H1 (cell line): Measurements from ENCODE around the gene KPNA1. TPM values are rescaled to one million over a fixed set of nuclear protein-coding genes. Genes with fewer than 3 reads are reported as not detected.

ENCODE experiments used
- CTCF ChIA-PET: fragments of 300-600 bp; sonication (Branson Sonifier 250); formaldehyde crosslinking; loops from one replicate; lab custom pipeline; 2021; ENCODE audit not compliant: partially characterized antibody; lab: Charles Lee
- POLR2A ChIA-PET: fragments of 300-600 bp; sonication (Branson Sonifier 250); formaldehyde crosslinking; loops from one replicate; lab custom pipeline; 2021; ENCODE audit warnings: inconsistent platforms; ENCODE audit not compliant: partially characterized antibody; lab: Charles Lee
- DNase-seq, 2 experiments: peaks; one replicate each; pipeline versions ENCODE4 v3.0.0 to v3.0.0-alpha.2; 2010 to 2022; ENCODE audit warnings: low spot score in 2 of 2, low read depth in 1 of 2, mixed read lengths in 1 of 2
- FAIRE-seq: peaks from 2 replicates; lab custom pipeline; 2011; peaks lifted over from hg19 to GRCh38; lab: Jason Lieb, UNC
- H2AFZ ChIP-seq: 2 replicates; pipeline ENCODE4 v1.8.1; 2012; ENCODE audit warnings: low read length, inconsistent platforms
- H2AK5ac ChIP-seq: 2 replicates; pipeline ENCODE4 v1.6.1; 2013; ENCODE audit warnings: low read depth, low read length
- H2BK120ac ChIP-seq: replicated peaks from 2 replicates; pipeline ENCODE3; 2013; ENCODE audit warnings: low read depth, low read length, inconsistent platforms
- H2BK12ac ChIP-seq: 2 replicates; pipeline ENCODE4 v1.6.1; 2013; ENCODE audit warnings: low read depth, low read length
- H2BK15ac ChIP-seq: 2 replicates; pipeline ENCODE4 v1.6.1; 2013; ENCODE audit warnings: low read length
- H2BK20ac ChIP-seq: 2 replicates; pipeline ENCODE4 v1.6.1; 2013; ENCODE audit warnings: low read length
- H2BK5ac ChIP-seq: 2 replicates; pipeline ENCODE4 v1.6.1; 2013; ENCODE audit warnings: low read depth, low read length
- H3K14ac ChIP-seq: 2 replicates; pipeline ENCODE4 v1.6.1; 2013; ENCODE audit warnings: inconsistent platforms; ENCODE audit not compliant: insufficient read length
- H3K18ac ChIP-seq: 2 replicates; pipeline ENCODE4 v1.6.1; 2013; ENCODE audit warnings: low read length; ENCODE audit errors: extremely low read depth
- H3K23ac ChIP-seq: 2 replicates; pipeline ENCODE4 v1.6.1; 2013; ENCODE audit warnings: inconsistent platforms; ENCODE audit not compliant: insufficient read length
- H3K23me2 ChIP-seq: 2 replicates; pipeline ENCODE4 v1.6.1; 2013; ENCODE audit warnings: low read depth, low read length
- H3K27ac ChIP-seq: 2 replicates; pipeline ENCODE4 v1.6.1; 2011; ENCODE audit warnings: low read depth, low read length, inconsistent platforms
- H3K27me3 ChIP-seq, 4 experiments: replicated peaks in 1 of 4; 1 replicate in 1 of 4; 2 replicates in 3 of 4; pipeline versions ENCODE4 v1.6.1 to v1.8.1; 2011 to 2013; ENCODE audit warnings: low read length in 3 of 4, mild to moderate bottlenecking in 3 of 4, inconsistent platforms in 2 of 4, mixed read lengths in 2 of 4, moderate library complexity in 1 of 4; ENCODE audit not compliant: control insufficient read depth in 3 of 4, insufficient read depth in 3 of 4; ENCODE audit errors: extremely low read depth in 1 of 4
- H3K36me3 ChIP-seq, 4 experiments: 2 replicates each; pipeline versions ENCODE4 v1.6.1 to v1.8.1; 2011 to 2013; ENCODE audit warnings: mild to moderate bottlenecking in 4 of 4, low read length in 3 of 4, moderate library complexity in 2 of 4, control low read depth in 1 of 4, inconsistent platforms in 1 of 4; ENCODE audit not compliant: insufficient read depth in 4 of 4, control insufficient read depth in 2 of 4
- H3K4ac ChIP-seq: replicated peaks from 2 replicates; pipeline ENCODE3; 2013; ENCODE audit warnings: low read length, low read depth, mixed read lengths, inconsistent platforms; ENCODE audit not compliant: insufficient read length
- H3K4me1 ChIP-seq, 4 experiments: replicated peaks in 1 of 4; 1 replicate in 1 of 4; 2 replicates in 3 of 4; pipeline versions ENCODE4 v1.6.1 to v1.8.1; 2011 to 2013; ENCODE audit warnings: low read length in 3 of 4, inconsistent platforms in 2 of 4, mixed read lengths in 1 of 4; ENCODE audit not compliant: insufficient read depth in 4 of 4, control insufficient read depth in 3 of 4
- H3K4me2 ChIP-seq, 2 experiments: 2 replicates each; pipeline versions ENCODE4 v1.6.1 to v1.8.1; 2011 to 2013; ENCODE audit warnings: low read depth in 2 of 2, low read length in 2 of 2, control low read depth in 1 of 2, inconsistent platforms in 1 of 2, mild to moderate bottlenecking in 1 of 2; ENCODE audit not compliant: insufficient read depth in 1 of 2
- H3K4me3 ChIP-seq, 4 experiments: fragments of 200-600, 300-600 bp in 1 of 4; sonication (generic), shearing (Covaris generic), sonication (Bioruptor Twin) in 1 of 4; 2 replicates each; pipeline versions ENCODE4 v1.5.1 to v1.8.1; 2011 to 2016; ENCODE audit warnings: low read length in 4 of 4, low read depth in 3 of 4, control low read depth in 2 of 4, inconsistent platforms in 2 of 4, mild to moderate bottlenecking in 2 of 4, mixed read lengths in 1 of 4, moderate library complexity in 1 of 4; ENCODE audit not compliant: insufficient read depth in 2 of 4; ENCODE audit errors: extremely low read depth in 1 of 4
- H3K56ac ChIP-seq: replicated peaks from 2 replicates; pipeline ENCODE3; 2013; ENCODE audit warnings: low read depth, mild to moderate bottlenecking, mixed read lengths, low read length, inconsistent platforms; ENCODE audit not compliant: insufficient read length
- H3K79me1 ChIP-seq: 2 replicates; pipeline ENCODE4 v1.6.1; 2013; ENCODE audit warnings: low read depth, low read length, control low read depth
- H3K79me2 ChIP-seq, 2 experiments: 2 replicates each; pipeline versions ENCODE4 v1.6.1 to v1.8.1; 2012 to 2013; ENCODE audit warnings: low read length in 2 of 2, mild to moderate bottlenecking in 2 of 2, inconsistent platforms in 1 of 2; ENCODE audit not compliant: insufficient read depth in 2 of 2, control insufficient read depth in 1 of 2
- H3K9ac ChIP-seq, 4 experiments: replicated peaks in 1 of 4; 1 replicate in 1 of 4; 2 replicates in 3 of 4; pipeline versions ENCODE4 v1.6.1 to v1.8.1; 2011 to 2013; ENCODE audit warnings: low read depth in 3 of 4, low read length in 3 of 4, control low read depth in 2 of 4, mild to moderate bottlenecking in 2 of 4, moderate library complexity in 2 of 4, inconsistent platforms in 1 of 4; ENCODE audit errors: extremely low read depth in 1 of 4
- H3K9me3 ChIP-seq, 2 experiments: 2 replicates each; pipeline versions ENCODE4 v1.6.1 to v1.8.1; 2012 to 2013; ENCODE audit warnings: mild to moderate bottlenecking in 2 of 2, moderate library complexity in 2 of 2, control low read depth in 1 of 2, inconsistent platforms in 1 of 2, low read depth in 1 of 2, low read length in 1 of 2, mixed read lengths in 1 of 2; ENCODE audit not compliant: insufficient read depth in 2 of 2
- H4K20me1 ChIP-seq, 2 experiments: replicated peaks in 1 of 2; 2 replicates each; pipeline versions ENCODE3 to v1.8.1; 2011 to 2013; ENCODE audit warnings: inconsistent platforms in 2 of 2, low read length in 2 of 2, mild to moderate bottlenecking in 1 of 2; ENCODE audit not compliant: insufficient read depth in 2 of 2, control insufficient read depth in 1 of 2
- H4K5ac ChIP-seq: 2 replicates; pipeline ENCODE4 v1.6.1; 2013; ENCODE audit warnings: low read length, low read depth, mixed read lengths, inconsistent platforms; ENCODE audit not compliant: insufficient read length
- H4K8ac ChIP-seq: 2 replicates; pipeline ENCODE4 v1.8.0; 2013; ENCODE audit warnings: mild to moderate bottlenecking, moderate library complexity, low read length, inconsistent platforms; ENCODE audit not compliant: insufficient read depth; ENCODE audit errors: extremely low read depth
- H4K91ac ChIP-seq: replicated peaks from 2 replicates; pipeline ENCODE3; 2013; ENCODE audit warnings: low read length, mixed read lengths, inconsistent platforms; ENCODE audit not compliant: insufficient read length
- CBX8 ChIP-seq: fragments of 300-800, 300-1000 bp; sonication (generic); IDR thresholded peaks from 2 replicates; pipeline ENCODE4 v1.7.1; 2016; ENCODE audit warnings: low read depth, low read length, borderline replicate concordance
- CEBPB ChIP-seq: IDR thresholded peaks from 2 replicates; pipeline ENCODE4 v1.6.1; 2012; ENCODE audit warnings: low read depth, low read length
- EGR1 ChIP-seq: IDR thresholded peaks from 2 replicates; pipeline ENCODE4 v1.6.1; 2011; ENCODE audit warnings: low read depth, low read length, borderline replicate concordance
- POLR2A ChIP-seq, 2 experiments: IDR thresholded peaks; 1 replicate in 1 of 2; 2 replicates in 1 of 2; pipeline ENCODE4 v1.6.1; 2011; ENCODE audit warnings: low read depth in 2 of 2, low read length in 2 of 2, mild to moderate bottlenecking in 2 of 2; ENCODE audit errors: control extremely low read depth in 1 of 2
- RFX5 ChIP-seq: IDR thresholded peaks from 2 replicates; pipeline ENCODE4 v1.6.1; 2011; ENCODE audit warnings: low read depth, low read length, improper control_type of control experiment, borderline replicate concordance
- SP2 ChIP-seq: IDR thresholded peaks from 2 replicates; pipeline ENCODE4 v1.6.1; 2012; ENCODE audit warnings: mild to moderate bottlenecking, low read length, inconsistent platforms
- TAF7 ChIP-seq: optimal IDR thresholded peaks from 2 replicates; pipeline ENCODE3; 2011; ENCODE audit warnings: low read depth, mild to moderate bottlenecking, inconsistent platforms, low read length, moderate library complexity, borderline replicate concordance
- WGBS, 2 experiments: shearing (Covaris generic) in 1 of 2; methylation state at CpG; one replicate each; pipeline versions ENCODE4 v1.1.6 to v1.1.7; 2013 to 2015; ENCODE audit warnings: low lambda C conversion rate in 2 of 2, mixed read lengths in 2 of 2, inconsistent platforms in 1 of 2, low coverage in 1 of 2, missing lambda C conversion rate in 1 of 2; ENCODE audit not compliant: insufficient replicate concordance in 2 of 2, insufficient coverage in 1 of 2, insufficient read length in 1 of 2; ENCODE audit errors: extremely low coverage in 1 of 2, missing lambda C conversion rate in 1 of 2; 5-methylcytosine and 5-hydroxymethylcytosine counted together
- polyA plus RNA-seq, 7 experiments: library from polyadenylated mRNA; depleted of rRNA in 3 of 7; stranded (reverse) in 5 of 7; unstranded in 2 of 7; fragments of >200 nt in 5 of 7; fragments of 200-250 nt in 2 of 7; gene quantifications; 1 replicate in 5 of 7; 2 replicates in 1 of 7; 4 replicates in 1 of 7; pipeline versions ENCODE4 v1.2.1 to v1.2.3, GENCODE V29; 2011 to 2013; ENCODE audit warnings: missing spikeins in 2 of 7, mixed read lengths in 2 of 7
- total RNA-seq: library from RNA; stranded (reverse); fragmentation: NEBNext Ultra II Directional; extraction: Animal tissue kit (Norgen Biotek cat#: 25700); gene quantifications from 2 replicates; pipeline ENCODE4 v1.2.1, GENCODE V29; 2021
- TF ChIP-seq, protein P1 (sequence below): IDR thresholded peaks from 2 replicates; pipeline ENCODE4 v1.6.1; 2011; ENCODE audit warnings: low read length, improper control_type of control experiment
- TF ChIP-seq, protein P2 (sequence below): IDR thresholded peaks from 2 replicates; pipeline ENCODE4 v1.6.1; 2012; ENCODE audit warnings: inconsistent platforms
- TF ChIP-seq, protein P3 (sequence below): IDR thresholded peaks from 2 replicates; pipeline ENCODE4 v1.6.1; 2011; ENCODE audit warnings: low read depth, mild to moderate bottlenecking, low read length; ENCODE audit not compliant: insufficient read depth

The KPNA1 gene
- total and polyA plus RNA-seq, 2 of the 8 experiments (the other 6 are each of a cell fraction or from before 2014, with no cell fraction given): 14.8 to 63.0 TPM

DNA sequence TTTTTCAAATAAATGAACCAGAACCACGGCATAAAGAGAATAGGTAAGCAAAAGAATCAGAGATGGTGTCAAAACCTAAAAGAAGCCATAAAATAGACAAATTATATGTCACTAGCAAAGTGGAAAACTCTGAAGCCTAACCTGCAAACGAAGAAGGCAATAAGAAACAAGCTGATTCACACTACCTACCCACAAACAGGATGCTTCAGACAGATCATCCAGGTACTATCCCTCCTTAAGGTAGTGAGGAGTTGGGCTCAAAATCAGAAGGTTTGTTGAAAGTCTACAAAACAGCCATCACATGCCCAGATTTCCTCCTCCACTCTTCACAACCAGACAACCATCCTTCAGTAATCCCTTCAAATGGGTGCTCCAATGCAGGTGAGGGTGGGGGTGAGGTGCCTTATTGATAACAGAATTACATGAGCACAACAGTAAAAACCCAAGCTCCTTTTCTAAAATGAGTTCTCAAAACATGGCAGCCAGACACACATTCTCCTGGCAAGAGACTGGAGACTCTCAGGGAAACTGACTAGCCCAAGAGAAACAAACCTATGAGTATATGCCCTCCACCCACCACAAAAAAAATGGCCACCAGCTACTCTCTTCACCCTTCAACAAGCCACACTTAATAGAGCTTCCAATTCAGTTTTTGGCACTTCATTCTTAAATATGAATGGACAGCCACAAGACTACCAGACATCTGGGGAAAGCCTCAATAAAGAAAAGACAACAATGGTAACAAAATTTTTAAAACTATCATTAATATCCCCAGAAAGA lies 6.4 kb downstream of the KPNA1 start:
- Histone ChIP-seq H4K8ac (no peak overlapping the region), H3K4ac (no peak overlapping the region), H3K79me1 (peaks cover 5% of the 10 kb centered on the region), H3K9ac (no peak overlapping the region), H3K56ac (no peak overlapping the region), H4K91ac (no peak overlapping the region), H3K18ac (no peak overlapping the region), H3K23me2 (no peaks in the 10 kb centered on the region), H2BK20ac (no peak overlapping the region), H2AK5ac (no peak overlapping the region), H3K4me1 (peaks cover 0 to 8% (median 4%) of the 10 kb centered on the region in 4 experiments; a peak in 5 of 7 replicates), H3K27ac (no peak overlapping the region), H2BK120ac (no peak overlapping the region), H2BK15ac (no peak overlapping the region), H3K14ac (no peak overlapping the region), H3K36me3 (no peaks in the 10 kb centered on the region), H2BK5ac (no peak overlapping the region), H3K4me3 (no peak overlapping the region), H2AFZ (no peak overlapping the region), H4K5ac (no peak overlapping the region), H4K20me1 (peaks cover 9 to 13% of the 10 kb centered on the region in 2 experiments), H3K27me3 (no peaks in the 10 kb centered on the region), H3K23ac (no peak overlapping the region), H3K4me2 (no peak overlapping the region), H2BK12ac (no peak overlapping the region), H3K9me3 (no peaks in the 10 kb centered on the region), H3K79me2 (peaks cover 18 to 99% of the 10 kb centered on the region in 2 experiments; a peak in 3 of 4 replicates)
- no peak for FAIRE-seq
- WGBS, 2 experiments: 88% methylated on average over 2 of the region's 2 CpGs; no CpG with 5 or more reads in 1 of the 2 experiments
- DNase-seq: no peak
- ChIA-PET POLR2A (interaction anchor here (0.7 to 0.8 kb wide), 2 partner anchors 12 to 58 kb away, joined by 3 read pairs; no protein-coding TSS in a partner anchor), CTCF (interaction anchor here (0.6 to 2.0 kb wide), 5 partner anchors 9 to 171 kb away, joined by 3 to 6 read pairs (median 3); no protein-coding TSS in a partner anchor)
- no peak for TF ChIP-seq EGR1
- no peak for TF ChIP-seq POLR2A (IDR thresholded peaks at IDR 0.05; ENCODE audit: control extremely low read depth in 1 of 2, low read depth in 2 of 2, low read length in 2 of 2)
- TF ChIP-seq, protein P1, sequence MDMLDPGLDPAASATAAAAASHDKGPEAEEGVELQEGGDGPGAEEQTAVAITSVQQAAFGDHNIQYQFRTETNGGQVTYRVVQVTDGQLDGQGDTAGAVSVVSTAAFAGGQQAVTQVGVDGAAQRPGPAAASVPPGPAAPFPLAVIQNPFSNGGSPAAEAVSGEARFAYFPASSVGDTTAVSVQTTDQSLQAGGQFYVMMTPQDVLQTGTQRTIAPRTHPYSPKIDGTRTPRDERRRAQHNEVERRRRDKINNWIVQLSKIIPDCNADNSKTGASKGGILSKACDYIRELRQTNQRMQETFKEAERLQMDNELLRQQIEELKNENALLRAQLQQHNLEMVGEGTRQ: no peak
- TF ChIP-seq RFX5: no peak
- no peak for TF ChIP-seq TAF7
- TF ChIP-seq SP2: no peak
- TF ChIP-seq, protein P2, sequence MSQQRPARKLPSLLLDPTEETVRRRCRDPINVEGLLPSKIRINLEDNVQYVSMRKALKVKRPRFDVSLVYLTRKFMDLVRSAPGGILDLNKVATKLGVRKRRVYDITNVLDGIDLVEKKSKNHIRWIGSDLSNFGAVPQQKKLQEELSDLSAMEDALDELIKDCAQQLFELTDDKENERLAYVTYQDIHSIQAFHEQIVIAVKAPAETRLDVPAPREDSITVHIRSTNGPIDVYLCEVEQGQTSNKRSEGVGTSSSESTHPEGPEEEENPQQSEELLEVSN: no peak
- TF ChIP-seq CEBPB: no peak
- no peak for TF ChIP-seq CBX8
- TF ChIP-seq, protein P3, sequence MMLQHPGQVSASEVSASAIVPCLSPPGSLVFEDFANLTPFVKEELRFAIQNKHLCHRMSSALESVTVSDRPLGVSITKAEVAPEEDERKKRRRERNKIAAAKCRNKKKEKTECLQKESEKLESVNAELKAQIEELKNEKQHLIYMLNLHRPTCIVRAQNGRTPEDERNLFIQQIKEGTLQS: no peak
